Neuronal stem cell (in vitro differentiated cells): ENCODE measurements around the gene MICAL3.
"Not testable (repeated sequence)": the region's sequence is repeated elsewhere in the genome, so short reads cannot be mapped to it uniquely, and the experiment has no call there.

Experiments used
- DNase-seq: peaks from one replicate; pipeline ENCODE4 v3.0.0-alpha.2; 2013; ENCODE audit warnings: low spot score
- H2AFZ ChIP-seq: one replicate; pipeline ENCODE4 v1.6.1; 2013; ENCODE audit warnings: mild to moderate bottlenecking, low read length, inconsistent platforms
- H2AK5ac ChIP-seq: 2 replicates; pipeline ENCODE4 v1.6.1; 2013; ENCODE audit warnings: low read depth, mild to moderate bottlenecking, inconsistent platforms, low read length, moderate library complexity, mixed read lengths
- H2BK120ac ChIP-seq: 2 replicates; pipeline ENCODE4 v1.6.1; 2013; ENCODE audit warnings: low read depth, mild to moderate bottlenecking, inconsistent platforms, low read length, moderate library complexity, mixed read lengths
- H2BK12ac ChIP-seq: one replicate; pipeline ENCODE4 v1.6.1; 2013; ENCODE audit warnings: low read length, inconsistent platforms
- H2BK15ac ChIP-seq: 2 replicates; pipeline ENCODE4 v1.6.1; 2013; ENCODE audit warnings: mild to moderate bottlenecking, low read length, inconsistent platforms, mixed read lengths
- H2BK5ac ChIP-seq: one replicate; pipeline ENCODE4 v1.6.1; 2013; ENCODE audit warnings: inconsistent platforms, mild to moderate bottlenecking, low read length, moderate library complexity
- H3K14ac ChIP-seq: one replicate; pipeline ENCODE4 v1.6.1; 2013; ENCODE audit warnings: low read length, inconsistent platforms
- H3K18ac ChIP-seq: 2 replicates; pipeline ENCODE4 v1.6.1; 2013; ENCODE audit warnings: low read length, inconsistent platforms
- H3K23ac ChIP-seq: 2 replicates; pipeline ENCODE4 v1.6.1; 2013; ENCODE audit warnings: low read depth, mild to moderate bottlenecking, mixed read lengths, low read length, inconsistent platforms; ENCODE audit not compliant: poor library complexity
- H3K27ac ChIP-seq: replicated peaks from 3 replicates; pipeline ENCODE4 v1.5.1; 2013; ENCODE audit warnings: low read length, inconsistent platforms
- H3K27me3 ChIP-seq, 3 experiments: 2 replicates each; pipeline ENCODE4 v1.6.1; 2013; ENCODE audit warnings: low read length in 3 of 3, mild to moderate bottlenecking in 2 of 3, inconsistent platforms in 1 of 3, low read depth in 1 of 3, mixed read lengths in 1 of 3, moderate library complexity in 1 of 3; ENCODE audit not compliant: control insufficient read depth in 3 of 3, insufficient read depth in 3 of 3
- H3K36me3 ChIP-seq, 2 donors: replicated peaks in 1 of 2; 2 replicates each; pipeline ENCODE4 v1.6.1; 2013; ENCODE audit warnings: low read length in 2 of 2; ENCODE audit not compliant: control insufficient read depth in 2 of 2, insufficient read depth in 2 of 2
- H3K4ac ChIP-seq: 2 replicates; pipeline ENCODE4 v1.6.1; 2013; ENCODE audit warnings: inconsistent platforms, mild to moderate bottlenecking, low read length, moderate library complexity
- H3K4me1 ChIP-seq, 2 donors: 1 replicate in 1 of 2; 2 replicates in 1 of 2; pipeline ENCODE4 v1.6.1; 2013; ENCODE audit warnings: low read length in 2 of 2, low read depth in 1 of 2; ENCODE audit not compliant: control insufficient read depth in 2 of 2, insufficient read depth in 1 of 2
- H3K4me2 ChIP-seq: one replicate; pipeline ENCODE4 v1.6.1; 2013; ENCODE audit warnings: mild to moderate bottlenecking, low read length, inconsistent platforms; ENCODE audit not compliant: insufficient read depth, poor library complexity, severe bottlenecking
- H3K4me3 ChIP-seq, 2 donors: 2 replicates each; pipeline ENCODE4 v1.5.1; 2013; ENCODE audit warnings: low read length in 2 of 2, mild to moderate bottlenecking in 2 of 2, inconsistent platforms in 1 of 2, moderate library complexity in 1 of 2
- H3K79me1 ChIP-seq: one replicate; pipeline ENCODE4 v1.6.1; 2013; ENCODE audit warnings: low read depth, mild to moderate bottlenecking, inconsistent platforms, low read length, moderate library complexity
- H3K9ac ChIP-seq: one replicate; pipeline ENCODE4 v1.6.1; 2013; ENCODE audit warnings: mild to moderate bottlenecking, low read depth, low read length, inconsistent platforms; ENCODE audit not compliant: poor library complexity
- H3K9me3 ChIP-seq, 2 donors: replicated peaks in 1 of 2; 2 replicates each; pipeline versions ENCODE3 to v1.6.1; 2013; ENCODE audit warnings: low read length in 2 of 2, mild to moderate bottlenecking in 2 of 2, inconsistent platforms in 1 of 2, low read depth in 1 of 2, mixed read lengths in 1 of 2, moderate library complexity in 1 of 2; ENCODE audit not compliant: control insufficient read depth in 2 of 2, insufficient read depth in 1 of 2
- H4K8ac ChIP-seq: one replicate; pipeline ENCODE4 v1.6.1; 2013; ENCODE audit warnings: low read depth, mild to moderate bottlenecking, inconsistent platforms, low read length, moderate library complexity
- H4K91ac ChIP-seq: one replicate; pipeline ENCODE4 v1.6.1; 2013; ENCODE audit warnings: low read length, low read depth, mild to moderate bottlenecking, inconsistent platforms; ENCODE audit not compliant: poor library complexity
- WGBS, 2 donors: extraction: QIAGEN DNeasy Blood & Tissue Kit; methylation state at CpG; one replicate each; pipeline ENCODE4 v1.1.7; 2013; ENCODE audit warnings: missing lambda C conversion rate in 2 of 2, mixed read lengths in 1 of 2; ENCODE audit not compliant: insufficient read length in 2 of 2, insufficient replicate concordance in 1 of 2; ENCODE audit errors: extremely low coverage in 2 of 2; 5-methylcytosine and 5-hydroxymethylcytosine counted together

The MICAL3 gene

GRCh38 chr22:17997456-17997855, 26.9 kb downstream of the MICAL3 start:
- H3K14ac ChIP-seq = no peak overlapping the region
- no peak overlapping the region for H4K8ac ChIP-seq
- no peaks in the 10 kb centered on the region for H3K36me3 ChIP-seq
- H3K4ac ChIP-seq = no peak overlapping the region
- H2BK5ac ChIP-seq = no peak overlapping the region
- H3K9ac ChIP-seq = no peak overlapping the region
- H3K18ac ChIP-seq = no peak overlapping the region
- H3K23ac ChIP-seq = no peak overlapping the region
- no peaks in the 10 kb centered on the region for H3K9me3 ChIP-seq
- no peak overlapping the region for H3K27ac ChIP-seq
- WGBS, 2 donors = no CpG with 5 or more reads among the region's 5 CpGs
- H3K4me1 ChIP-seq = peaks cover 3 to 7% of the 10 kb centered on the region in 2 donors
- no peak overlapping the region for H2BK12ac ChIP-seq
- H2AFZ ChIP-seq = no peak overlapping the region
- no peaks in the 10 kb centered on the region for H3K27me3 ChIP-seq
- no peak overlapping the region for H2AK5ac ChIP-seq
- no peak overlapping the region for H3K4me3 ChIP-seq
- H3K4me2 ChIP-seq = no peak overlapping the region
- no peak for DNase-seq
- peaks cover 13% of the 10 kb centered on the region for H3K79me1 ChIP-seq
- H2BK120ac ChIP-seq = no peak overlapping the region
- no peak overlapping the region for H2BK15ac ChIP-seq
- no peak overlapping the region for H4K91ac ChIP-seq

GRCh38 chr22:17995256-17995655, 29.1 kb downstream of the MICAL3 start:
- H3K4me2 ChIP-seq, H2BK5ac ChIP-seq, H3K9me3 ChIP-seq, H2AFZ ChIP-seq, H2BK120ac ChIP-seq, H3K4me1 ChIP-seq, H3K4ac ChIP-seq, H4K8ac ChIP-seq, H2BK15ac ChIP-seq, H3K27me3 ChIP-seq, H3K18ac ChIP-seq, H3K14ac ChIP-seq, H3K36me3 ChIP-seq, H2BK12ac ChIP-seq, H3K27ac ChIP-seq, H4K91ac ChIP-seq, H2AK5ac ChIP-seq, H3K79me1 ChIP-seq, H3K23ac ChIP-seq, H3K9ac ChIP-seq, DNase-seq, H3K4me3 ChIP-seq: not testable (repeated sequence)
- no CpG with 5 or more reads among the region's 6 CpGs for WGBS, 2 donors

DNA sequence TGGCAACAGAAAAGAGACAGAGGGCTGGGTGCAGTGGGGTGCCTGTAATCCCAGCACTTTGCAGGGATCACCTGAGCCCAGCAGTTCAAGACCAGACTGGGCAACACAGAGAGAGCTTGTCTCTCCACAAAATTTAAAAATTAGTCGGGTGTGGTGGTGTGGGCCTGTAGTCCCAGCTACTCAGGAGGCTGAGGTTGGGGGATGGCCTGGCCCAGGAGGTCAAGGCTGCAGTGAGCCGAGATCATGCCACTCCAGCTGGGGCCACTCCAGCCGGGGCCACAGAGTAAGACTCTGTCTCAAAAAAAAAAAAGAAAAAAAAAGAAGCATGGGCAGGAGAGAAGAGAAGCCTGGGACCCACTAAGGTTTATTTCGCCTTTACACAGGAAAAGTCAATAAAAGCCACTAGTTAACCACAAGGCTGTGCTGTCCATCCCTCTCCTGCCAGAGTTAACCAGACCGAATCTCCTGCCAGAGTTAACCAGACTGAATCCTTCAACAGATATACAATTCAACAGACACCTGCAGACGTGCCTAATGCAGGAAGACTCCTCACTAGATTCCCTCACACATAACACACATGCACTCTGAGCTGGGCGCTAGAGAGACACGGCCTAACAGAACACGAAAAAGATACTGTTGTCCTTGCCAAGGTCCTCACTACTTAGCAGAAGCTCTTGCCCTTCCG, 29.8 kb downstream of the MICAL3 start:
- Histone ChIP-seq H2AK5ac (no peak overlapping the region), H3K4ac (no peak overlapping the region), H2BK5ac (no peak overlapping the region), H3K36me3 (no peaks in the 10 kb centered on the region), H4K8ac (no peak overlapping the region), H3K9ac (no peak overlapping the region), H2BK12ac (peak overlapping the region; percentile 31), H2BK15ac (no peak overlapping the region), H3K9me3 (no peaks in the 10 kb centered on the region), H3K27me3 (no peaks in the 10 kb centered on the region), H2AFZ (no peak overlapping the region), H3K4me1 (peaks cover 0 to 4% of the 10 kb centered on the region in 2 donors), H3K4me2 (no peak overlapping the region), H3K23ac (no peak overlapping the region), H4K91ac (no peak overlapping the region), H3K79me1 (peaks cover 9% of the 10 kb centered on the region), H3K27ac (no peak overlapping the region), H3K14ac (no peak overlapping the region), H2BK120ac (no peak overlapping the region), H3K4me3 (no peak overlapping the region), H3K18ac (no peak overlapping the region)
- no CpG with 5 or more reads among the region's 10 CpGs for WGBS, 2 donors
- no peak for DNase-seq

- H3K18ac ChIP-seq, H3K27ac ChIP-seq, H4K8ac ChIP-seq, H2BK12ac ChIP-seq, H3K14ac ChIP-seq, H4K91ac ChIP-seq, H3K9ac ChIP-seq, H2AK5ac ChIP-seq, H3K23ac ChIP-seq, DNase-seq, H3K4me3 ChIP-seq, H2BK120ac ChIP-seq, H3K4ac ChIP-seq, H2BK15ac ChIP-seq, H3K4me1 ChIP-seq, H2AFZ ChIP-seq, H3K9me3 ChIP-seq, H2BK5ac ChIP-seq, H3K4me2 ChIP-seq, H3K79me1 ChIP-seq, H3K36me3 ChIP-seq, H3K27me3 ChIP-seq: not testable (repeated sequence)
- no CpG with 5 or more reads among the region's 2 CpGs for WGBS, 2 donors
Observed at GRCh38 chr22:17992976-17993375, 31.4 kb downstream of the MICAL3 start.
